Ovary (tissue), 9 donors: ENCODE measurements around the gene ADGRL1. TPM values are rescaled to one million over a fixed set of nuclear protein-coding genes. Genes with fewer than 3 reads are reported as not detected.

Source experiments
- DNase-seq, 5 donors: peaks; one replicate each; pipeline ENCODE4 v3.0.0-alpha.2; 2019 to 2020
- H3K27ac ChIP-seq, 2 donors: fragments of 200-600 bp; one replicate each; pipeline versions ENCODE4 v1.5.1 to v1.8.0; 2019 to 2022
- H3K27me3 ChIP-seq: fragments of 200-600 bp; one replicate; pipeline ENCODE4 v1.8.0; 2022
- H3K36me3 ChIP-seq: fragments of 200-600 bp; sonication (generic); one replicate; pipeline ENCODE4 v1.5.1; 2019
- H3K4me1 ChIP-seq: one replicate; pipeline ENCODE4 v1.8.1; 2013; ENCODE audit warnings: mild to moderate bottlenecking, moderate library complexity; ENCODE audit not compliant: insufficient read depth
- H3K4me3 ChIP-seq: fragments of 200-600 bp; sonication (generic); one replicate; pipeline ENCODE4 v1.5.1; 2017
- H3K9me3 ChIP-seq, 2 donors: fragments of 200-600 bp in 1 of 2; sonication (generic) in 1 of 2; one replicate each; pipeline versions ENCODE4 v1.5.1 to v1.8.1; 2013 to 2019; ENCODE audit warnings: mild to moderate bottlenecking in 1 of 2, moderate library complexity in 1 of 2
- EP300 ChIP-seq: sonication (generic); formaldehyde crosslinking; IDR thresholded peaks from one replicate; pipeline ENCODE4 v1.6.1; 2017; ENCODE audit warnings: antibody characterized with exemption
- POLR2A ChIP-seq: fragments of 450-650 bp; IDR thresholded peaks from one replicate; pipeline ENCODE4 v1.6.1; 2017; ENCODE audit warnings: antibody characterized with exemption, mild to moderate bottlenecking, moderate library complexity
- WGBS, 3 donors: extraction: QIAGEN DNeasy Blood & Tissue Kit in 1 of 3; methylation state at CpG; one replicate each; pipeline versions ENCODE4 v1.1.5 to v1.1.7; 2013 to 2017; 5-methylcytosine and 5-hydroxymethylcytosine counted together
- intact Hi-C, 4 donors: fragments of 100-400 bp; cut with DNase I; formaldehyde crosslinking; loops; one replicate each; pipeline versions ENCODE4 v1.11.0 to v1.15.1; 2022 to 2023
- polyA plus RNA-seq, 2 donors: library from polyadenylated mRNA; stranded (reverse); fragments of 200-250 nt in 1 of 2; fragments of 350-450 nt in 1 of 2; fragmentation: Illumina TruSeq in 1 of 2; extraction: RNeasy Lipid Tissue Mini Kit (QIAGEN cat#74804) in 1 of 2; gene quantifications; one replicate each; pipeline ENCODE4 v1.2.3, GENCODE V29; 2013 to 2014
- total RNA-seq, 7 donors: library from RNA; depleted of rRNA in 2 of 7; stranded (reverse); fragments of >200 nt in 2 of 7; fragmentation: NEBNext Ultra II Directional in 3 of 7; extraction: Animal tissue kit (Norgen Biotek cat#: 25700) in 3 of 7; gene quantifications; one replicate each; pipeline versions ENCODE4 v1.1.0 to v1.2.4, GENCODE V29; 2016 to 2023
- TF ChIP-seq, protein P1 (sequence below), 3 donors: fragments of 450-650 bp in 2 of 3; fragments of 200-600 bp in 1 of 3; IDR thresholded peaks; one replicate each; pipeline versions ENCODE4 v1.5.1 to v1.8.0; 2016 to 2022; ENCODE audit warnings: antibody characterized with exemption in 3 of 3, mild to moderate bottlenecking in 1 of 3
- donor health status: DM: no; HTN: no; CAD: no; lungs with moderate emphysema.
- donor health status: DM: no; HTN: no; CAD: no.
- donor health status: Bipolar disorder and iron deficiency.
- donor health status: DM: yes; HTN: yes; CAD: no.
- donor health status: DM: no; HTN: no; CAD: no.
- donor health status: DM: yes; HTN: yes; CAD: no.

Gene ADGRL1
- total and polyA plus RNA-seq, 9 donors: 2.1 to 36.8 (median 12.1) TPM

DNA sequence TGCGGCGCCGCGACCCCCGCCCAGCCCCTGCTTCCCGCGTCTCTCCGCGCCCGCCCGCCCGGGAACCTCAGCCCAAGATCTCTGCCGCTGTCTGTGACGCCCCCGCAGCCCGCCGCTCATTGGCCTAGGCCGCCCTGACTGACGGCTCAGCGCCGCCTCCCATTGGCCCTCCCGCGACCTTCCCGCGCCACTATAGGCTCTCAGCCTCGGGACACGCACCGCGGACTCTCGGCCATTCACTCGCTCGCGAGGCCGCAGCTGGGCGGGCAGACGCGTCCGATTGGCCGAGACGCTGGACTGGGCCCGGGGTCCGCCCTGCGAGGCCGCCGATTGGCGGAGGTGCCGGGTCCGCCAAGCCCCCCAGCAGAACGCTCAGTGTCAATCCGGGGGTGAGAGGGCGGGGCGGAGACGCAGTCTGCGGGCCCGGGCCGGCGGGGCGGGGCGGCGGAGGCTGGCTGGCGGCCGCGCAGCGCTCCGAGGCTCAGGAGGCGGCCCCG, 88.3 kb downstream of the ADGRL1 start, which contains the start of gene PRKACA:
Gene PRKACA (minus strand): TSS at position 95 of the 497 bp plus-strand sequence. CDS start 215 bp downstream, outside the sequence.
- no peaks in the 10 kb centered on the region for H3K27me3 ChIP-seq
- WGBS, 3 donors: 0 to 1% (median 0%) methylated on average over 32 to 67 of the region's 67 CpGs
- H3K4me1 ChIP-seq: peaks cover 30% of the 10 kb centered on the region
- H3K4me3 ChIP-seq: peak within 1 kb of the TSS; percentile 97
- H3K36me3 ChIP-seq: no peaks in the 10 kb centered on the region
- TF ChIP-seq POLR2A (no peak), EP300 (no peak)
- TF ChIP-seq, protein P1, sequence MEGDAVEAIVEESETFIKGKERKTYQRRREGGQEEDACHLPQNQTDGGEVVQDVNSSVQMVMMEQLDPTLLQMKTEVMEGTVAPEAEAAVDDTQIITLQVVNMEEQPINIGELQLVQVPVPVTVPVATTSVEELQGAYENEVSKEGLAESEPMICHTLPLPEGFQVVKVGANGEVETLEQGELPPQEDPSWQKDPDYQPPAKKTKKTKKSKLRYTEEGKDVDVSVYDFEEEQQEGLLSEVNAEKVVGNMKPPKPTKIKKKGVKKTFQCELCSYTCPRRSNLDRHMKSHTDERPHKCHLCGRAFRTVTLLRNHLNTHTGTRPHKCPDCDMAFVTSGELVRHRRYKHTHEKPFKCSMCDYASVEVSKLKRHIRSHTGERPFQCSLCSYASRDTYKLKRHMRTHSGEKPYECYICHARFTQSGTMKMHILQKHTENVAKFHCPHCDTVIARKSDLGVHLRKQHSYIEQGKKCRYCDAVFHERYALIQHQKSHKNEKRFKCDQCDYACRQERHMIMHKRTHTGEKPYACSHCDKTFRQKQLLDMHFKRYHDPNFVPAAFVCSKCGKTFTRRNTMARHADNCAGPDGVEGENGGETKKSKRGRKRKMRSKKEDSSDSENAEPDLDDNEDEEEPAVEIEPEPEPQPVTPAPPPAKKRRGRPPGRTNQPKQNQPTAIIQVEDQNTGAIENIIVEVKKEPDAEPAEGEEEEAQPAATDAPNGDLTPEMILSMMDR (IDR thresholded peaks at IDR 0.05): no peak
- no peaks in the 10 kb centered on the region for H3K9me3 ChIP-seq
- peak; percentile 99 for DNase-seq
- intact Hi-C loops: loop anchor here in 1 of 4 donors (5.0 kb wide), 1 partner anchor 35 kb away; no protein-coding TSS in a partner anchor
- H3K27ac ChIP-seq: peak within 1 kb of the TSS; percentile 92 to 99

DNA sequence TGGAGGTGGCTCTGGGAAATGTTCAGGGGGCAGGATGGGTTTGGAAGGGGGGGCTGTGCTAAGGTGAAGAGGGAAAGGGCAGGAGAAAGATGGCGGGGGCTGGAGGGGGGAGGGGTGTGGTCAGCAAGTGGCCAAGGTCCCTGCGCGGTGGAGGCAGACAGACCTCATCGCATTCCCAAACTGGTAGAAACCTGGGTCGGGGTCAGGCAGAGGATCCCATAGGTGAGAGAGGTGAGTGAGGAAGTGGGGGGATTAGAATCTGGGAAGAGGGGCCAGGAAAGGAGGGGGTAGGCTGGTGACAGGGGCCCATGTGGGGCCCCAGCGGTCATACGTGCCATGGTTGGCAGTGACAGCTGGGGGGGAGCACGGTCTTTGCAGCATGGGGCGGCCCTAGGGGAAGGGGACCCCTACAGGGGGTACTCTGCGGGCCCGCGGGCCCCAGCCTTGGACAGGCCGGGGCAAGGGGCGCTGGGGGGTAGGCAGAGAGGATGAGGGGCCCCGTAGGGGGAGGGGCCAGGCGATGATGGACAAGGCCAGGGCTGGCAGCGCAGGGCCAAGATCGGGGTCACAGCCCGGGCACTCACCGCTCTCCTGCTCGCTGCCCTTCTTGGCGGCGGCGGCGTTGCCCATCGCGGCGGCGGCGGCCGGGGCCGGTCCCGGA, 88.9 kb downstream of the ADGRL1 start:
- H3K36me3 ChIP-seq: no peaks in the 10 kb centered on the region
- peak overlapping the region; percentile 97 for H3K4me3 ChIP-seq
- 0 to 1% (median 1%) methylated on average over 28 to 33 of the region's 33 CpGs for WGBS, 3 donors
- intact Hi-C loops: loop anchor here in 1 of 4 donors (5.0 kb wide), 1 partner anchor 35 kb away; no protein-coding TSS in a partner anchor
- H3K27me3 ChIP-seq: no peaks in the 10 kb centered on the region
- TF ChIP-seq EP300 (no peak), POLR2A (no peak)
- TF ChIP-seq, protein P1 (IDR thresholded peaks at IDR 0.05): no peak
- H3K9me3 ChIP-seq: no peaks in the 10 kb centered on the region
- peaks cover 30% of the 10 kb centered on the region for H3K4me1 ChIP-seq
- peak; percentile 55 to 78 (median 77) for DNase-seq
- H3K27ac ChIP-seq: peak overlapping the region; percentile 51 to 96

DNA sequence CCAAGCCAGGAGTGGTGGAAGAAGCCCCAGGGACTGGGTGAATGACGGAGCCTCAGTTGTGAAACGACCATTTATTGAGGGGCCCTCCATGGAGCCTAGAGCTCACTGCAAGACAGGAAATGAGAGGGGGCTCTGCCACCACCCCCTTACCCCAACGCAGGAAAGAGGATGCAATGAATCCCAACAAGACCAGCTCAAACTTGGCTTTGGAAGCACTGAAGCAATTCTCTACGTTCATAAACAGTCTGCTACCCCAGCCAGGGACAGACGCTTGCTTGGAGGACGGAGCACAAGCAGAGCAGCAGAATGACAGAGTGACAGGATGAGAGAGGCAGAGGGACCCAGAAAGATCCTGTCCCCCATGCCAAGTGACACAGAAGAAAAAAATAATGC, 89.4 kb downstream of the ADGRL1 start:
- intact Hi-C loops: loop anchor here in 1 of 4 donors (5.0 kb wide), 1 partner anchor 34 kb away; no protein-coding TSS in a partner anchor
- WGBS, 3 donors: 3 to 8% (median 3%) methylated on average over 6 of the region's 6 CpGs
- Histone ChIP-seq H3K4me1 (peaks cover 30% of the 10 kb centered on the region), H3K27me3 (no peaks in the 10 kb centered on the region), H3K4me3 (peak overlapping the region; percentile 97), H3K27ac (peak overlapping the region; percentile 27 to 96), H3K36me3 (no peaks in the 10 kb centered on the region), H3K9me3 (no peaks in the 10 kb centered on the region)
- TF ChIP-seq, protein P1 (IDR thresholded peaks at IDR 0.05): no peak
- TF ChIP-seq POLR2A (no peak), EP300 (no peak)
- no peak for DNase-seq

DNA sequence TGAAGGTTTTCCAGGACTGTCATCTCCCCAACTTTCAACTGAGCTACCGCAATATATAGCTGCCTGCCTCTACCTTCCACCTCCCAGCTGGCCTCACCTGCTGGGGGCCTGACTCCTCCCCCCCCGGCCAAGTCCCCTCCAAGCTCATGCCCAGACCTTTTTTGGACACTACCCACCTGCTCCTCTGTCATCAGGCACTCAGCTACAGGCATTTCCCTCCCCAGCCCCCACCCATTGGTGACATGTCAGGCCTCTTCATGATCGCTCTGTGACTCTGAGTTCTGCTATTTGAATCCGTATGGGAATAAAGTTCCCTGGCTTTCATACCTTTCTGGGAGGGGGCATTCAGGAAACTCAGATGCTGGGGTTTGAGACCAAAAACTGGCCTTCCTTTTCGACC, 90.2 kb downstream of the ADGRL1 start:
- H3K4me1 ChIP-seq: peaks cover 34% of the 10 kb centered on the region
- no peaks in the 10 kb centered on the region for H3K36me3 ChIP-seq
- no peaks in the 10 kb centered on the region for H3K27me3 ChIP-seq
- H3K4me3 ChIP-seq: no peak overlapping the region
- H3K9me3 ChIP-seq: no peaks in the 10 kb centered on the region
- TF ChIP-seq POLR2A (no peak), EP300 (no peak)
- TF ChIP-seq, protein P1 (IDR thresholded peaks at IDR 0.05): no peak
- intact Hi-C loops: loop anchor here in 1 of 4 donors (5.0 kb wide), 1 partner anchor 33 kb away; no protein-coding TSS in a partner anchor
- no peak for DNase-seq
- H3K27ac ChIP-seq: peak overlapping the region; percentile 27 to 96
- 35 to 43% (median 37%) methylated on average over 5 of the region's 5 CpGs for whole genome bisulfite sequencing, 3 donors
